ENCODE data around the gene BACH2.

Gene BACH2

DNA sequence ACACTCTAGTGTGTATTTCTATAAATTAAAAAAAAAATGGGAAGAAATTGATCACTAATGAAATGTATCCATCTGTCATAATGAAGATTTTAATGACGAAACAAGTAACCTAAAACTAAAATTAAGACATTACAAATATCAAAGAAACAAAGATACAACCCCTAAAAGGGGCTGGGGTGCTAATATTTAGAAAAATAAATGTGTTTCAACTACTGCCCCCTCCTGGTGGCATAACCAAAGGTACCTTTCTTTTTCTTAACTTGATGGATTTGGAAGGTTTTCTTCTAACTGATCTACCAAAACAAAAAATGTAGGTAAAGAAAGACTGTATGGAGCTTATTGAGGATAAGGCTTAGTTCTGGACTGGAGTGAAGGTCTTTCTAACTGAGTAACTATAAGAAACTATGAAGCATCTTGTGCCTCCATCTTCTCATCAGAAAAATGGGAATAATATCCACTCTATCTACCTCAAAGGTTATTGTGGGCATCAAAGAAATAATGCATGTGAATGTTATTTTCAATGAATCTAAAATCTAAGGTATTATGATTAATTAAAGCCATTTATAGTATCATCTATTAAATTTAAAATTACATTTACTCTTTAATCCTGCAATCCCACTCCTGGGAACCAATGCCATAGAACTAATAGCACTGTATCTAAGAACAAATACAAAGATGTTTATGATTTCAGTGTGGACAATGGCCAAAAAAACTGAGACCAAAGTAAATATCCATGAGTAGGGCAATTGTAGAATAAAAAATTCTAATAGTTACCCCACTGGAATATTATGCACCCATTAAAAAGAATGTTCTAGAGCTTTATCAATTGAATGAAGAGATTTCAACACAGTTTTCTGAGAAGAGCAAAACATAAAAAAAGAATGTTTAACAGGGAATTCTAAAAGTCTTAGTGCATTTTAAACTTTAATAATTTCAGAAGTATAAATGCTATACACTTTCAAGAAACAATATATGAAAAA, 117.2 kb downstream of the BACH2 start:
- no peak for DNase-seq (ENCODE audit: low read depth, low spot score)
- no peak overlapping the region for H3K4me3 ChIP-seq (ENCODE audit: low read depth, low read length)
- TF ChIP-seq CTCF (IDR thresholded peaks at IDR 0.05; ENCODE audit: low read depth, low read length), result peak; percentile 43
- in situ Hi-C loops (cut with HindIII; ENCODE audit: low sequenced_read_pairs), result no loop called here

GRCh38 chr6:90178384-90178855, 118.2 kb downstream of the BACH2 start:
- TF ChIP-seq CTCF (IDR thresholded peaks at IDR 0.05; ENCODE audit: low read depth, low read length), result no peak
- H3K4me3 ChIP-seq (ENCODE audit: low read depth, low read length), result no peak overlapping the region
- no peak for DNase-seq (ENCODE audit: low read depth, low spot score)
- in situ Hi-C loops (cut with HindIII; ENCODE audit: low sequenced_read_pairs), result no loop called here

- DNase-seq (ENCODE audit: low read depth, low spot score), result no peak
- H3K4me3 ChIP-seq (ENCODE audit: low read depth, low read length), result no peak overlapping the region
- in situ Hi-C loops (cut with HindIII; ENCODE audit: low sequenced_read_pairs), result no loop called here
- TF ChIP-seq CTCF (IDR thresholded peaks at IDR 0.05; ENCODE audit: low read depth, low read length), result no peak
These were observed 118.9 kb downstream of the BACH2 start for GRCh38 chr6:90177544-90178383.

DNA sequence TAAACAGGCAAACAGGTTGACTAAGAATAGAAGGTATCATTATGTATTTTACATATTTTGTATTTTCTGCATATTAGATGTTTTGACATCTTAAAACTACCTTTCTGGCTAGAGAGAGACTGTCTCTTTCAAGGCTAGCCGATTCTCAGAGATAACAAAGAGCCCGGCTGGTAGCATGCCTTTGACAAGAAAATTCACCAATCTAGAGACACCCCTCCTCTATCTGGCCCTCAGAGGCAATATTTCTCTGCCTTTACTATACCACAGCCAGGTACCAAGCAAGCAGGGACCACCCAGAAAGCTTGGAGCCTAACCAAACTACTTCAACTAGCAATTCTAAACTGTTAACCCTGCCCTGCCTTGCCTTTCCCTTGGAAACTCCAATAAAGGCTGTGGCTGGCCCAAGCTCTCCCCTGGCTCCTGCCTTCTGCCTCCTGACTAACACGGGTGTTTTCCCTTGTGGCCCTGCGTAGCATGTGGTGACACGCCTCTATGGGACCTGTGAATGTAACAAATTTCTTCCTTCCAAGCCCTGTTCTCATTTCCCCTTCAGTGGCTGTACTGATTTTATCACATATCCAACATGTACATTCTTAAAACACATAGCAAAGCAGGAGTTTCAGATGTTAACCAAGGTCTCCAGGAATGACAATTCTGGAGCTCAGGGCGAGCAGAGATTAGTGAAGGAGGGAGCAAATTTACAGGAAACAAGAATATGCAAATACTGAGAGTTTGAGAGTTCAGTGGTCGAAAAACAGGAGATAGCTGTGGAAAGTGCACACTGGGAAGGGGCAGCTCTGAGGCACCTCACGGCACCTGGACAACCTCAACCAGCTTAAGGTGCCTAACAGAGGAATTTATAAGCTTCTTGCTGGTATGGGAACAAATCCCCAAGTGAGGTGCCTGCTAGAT, 120.8 kb downstream of the BACH2 start:
- DNase-seq (ENCODE audit: low read depth, low spot score), result no peak
- no peak for TF ChIP-seq CTCF (IDR thresholded peaks at IDR 0.05; ENCODE audit: low read depth, low read length)
- in situ Hi-C loops (cut with HindIII; ENCODE audit: low sequenced_read_pairs), result no loop called here
- no peak overlapping the region for H3K4me3 ChIP-seq (ENCODE audit: low read depth, low read length)

- in situ Hi-C loops (cut with HindIII; ENCODE audit: low sequenced_read_pairs), result no loop called here
- no peak for DNase-seq (ENCODE audit: low read depth, low spot score)
- H3K4me3 ChIP-seq (ENCODE audit: low read depth, low read length), result no peak overlapping the region
- TF ChIP-seq CTCF (IDR thresholded peaks at IDR 0.05; ENCODE audit: low read depth, low read length), result no peak
These were observed 123.2 kb downstream of the BACH2 start for GRCh38 chr6:90173262-90173925.
